HEK293 (cell line): ENCODE data around the gene CNGA2.

Experiments used
- CTCF ChIA-PET: fragments of 350-600 bp; formaldehyde crosslinking; extraction: SDS; loops from one replicate; lab custom pipeline; 2021; ENCODE audit warnings: antibody characterized with exemption; lab: Yijun Ruan, JAX
- POLR2A ChIA-PET: fragments of 300-600 bp; formaldehyde crosslinking; extraction: SDS; loops from one replicate; lab custom pipeline; 2020; ENCODE audit warnings: antibody characterized with exemption, inconsistent platforms; lab: Yijun Ruan, JAX
- H3K27ac ChIP-seq: fragments of 200-500 bp; sonication (Bioruptor generic); 2 replicates; pipeline ENCODE4 v1.5.1; 2014; ENCODE audit warnings: low read depth, low read length, control low read depth, inconsistent platforms; ENCODE audit errors: extremely low read depth
- H3K36me3 ChIP-seq, 2 experiments: fragments of 200-500 bp in 1 of 2; sonication (Bioruptor generic) in 1 of 2; 1 replicate in 1 of 2; 2 replicates in 1 of 2; pipeline ENCODE4 v1.5.1; 2014 to 2017; ENCODE audit warnings: inconsistent platforms in 2 of 2, low read length in 2 of 2; ENCODE audit not compliant: control insufficient read depth in 2 of 2, insufficient read depth in 1 of 2
- H3K4me1 ChIP-seq: fragments of 200-500 bp; sonication (Bioruptor generic); 2 replicates; pipeline ENCODE4 v1.5.1; 2014; ENCODE audit warnings: mild to moderate bottlenecking, low read length, inconsistent platforms; ENCODE audit not compliant: control insufficient read depth, insufficient read depth
- H3K4me3 ChIP-seq: 2 replicates; pipeline ENCODE4 v1.5.1; 2011; ENCODE audit warnings: low read depth, mild to moderate bottlenecking, control low read depth, low read length, moderate library complexity
- H3K9me3 ChIP-seq: fragments of 200-500 bp; sonication (Bioruptor generic); 2 replicates; pipeline ENCODE4 v1.5.1; 2014; ENCODE audit warnings: low read depth, low read length, inconsistent platforms; ENCODE audit not compliant: control insufficient read depth, insufficient read depth
- KLF8 ChIP-seq: fragments of 450-650 bp; formaldehyde crosslinking; IDR thresholded peaks from 2 replicates; pipeline ENCODE4 v1.5.1; 2016; ENCODE audit warnings: missing biosample characterization, missing genetic modification characterization
- MEIS1 ChIP-seq: sonication (generic); formaldehyde crosslinking; IDR thresholded peaks from 2 replicates; pipeline ENCODE4 v1.8.1; 2022; ENCODE audit warnings: missing genetic modification reagents, mild to moderate bottlenecking, borderline replicate concordance
- MZF1 ChIP-seq: fragments of 450-650 bp; formaldehyde crosslinking; IDR thresholded peaks from 2 replicates; pipeline ENCODE4 v1.5.1; 2017; ENCODE audit warnings: missing biosample characterization, missing genetic modification characterization, borderline replicate concordance
- PRDM2 ChIP-seq: fragments of 450-650 bp; formaldehyde crosslinking; IDR thresholded peaks from 2 replicates; pipeline ENCODE4 v1.5.1; 2016; ENCODE audit warnings: missing biosample characterization, missing genetic modification characterization, borderline replicate concordance
- SETDB1 ChIP-seq: IDR thresholded peaks from one replicate; pipeline ENCODE4 v1.6.1; 2017; ENCODE audit warnings: mild to moderate bottlenecking, low read length, moderate library complexity, mixed read lengths; ENCODE audit not compliant: insufficient read length
- ZFHX2 ChIP-seq: fragments of 450-650 bp; formaldehyde crosslinking; conservative IDR thresholded peaks from 2 replicates; pipeline ENCODE4 v1.5.1; 2016; ENCODE audit warnings: missing biosample characterization, missing genetic modification characterization
- ZFP69B ChIP-seq: fragments of 450-650 bp; formaldehyde crosslinking; IDR thresholded peaks from 2 replicates; pipeline ENCODE4 v1.5.1; 2016; ENCODE audit warnings: missing biosample characterization, missing genetic modification characterization
- ZNF133 ChIP-seq: fragments of 450-650 bp; formaldehyde crosslinking; IDR thresholded peaks from 2 replicates; pipeline ENCODE4 v1.5.1; 2016; ENCODE audit warnings: missing biosample characterization, missing genetic modification characterization
- ZNF155 ChIP-seq: fragments of 450-650 bp; formaldehyde crosslinking; IDR thresholded peaks from 2 replicates; pipeline ENCODE4 v1.5.1; 2016; ENCODE audit warnings: missing biosample characterization, missing genetic modification characterization
- ZNF169 ChIP-seq: fragments of 450-650 bp; formaldehyde crosslinking; IDR thresholded peaks from 2 replicates; pipeline ENCODE4 v1.5.1; 2016; ENCODE audit warnings: missing biosample characterization, missing genetic modification characterization
- ZNF174 ChIP-seq: fragments of 450-650 bp; formaldehyde crosslinking; IDR thresholded peaks from 2 replicates; pipeline ENCODE4 v1.5.0; 2017; ENCODE audit warnings: missing biosample characterization, mild to moderate bottlenecking, missing genetic modification characterization
- ZNF214 ChIP-seq: fragments of 450-650 bp; formaldehyde crosslinking; IDR thresholded peaks from 2 replicates; pipeline ENCODE4 v1.5.1; 2017; ENCODE audit warnings: missing biosample characterization, mild to moderate bottlenecking, missing genetic modification characterization, borderline replicate concordance
- ZNF248 ChIP-seq: fragments of 450-650 bp; formaldehyde crosslinking; IDR thresholded peaks from 2 replicates; pipeline ENCODE4 v1.5.1; 2017; ENCODE audit warnings: missing biosample characterization, missing genetic modification characterization
- ZNF335 ChIP-seq: fragments of 450-650 bp; formaldehyde crosslinking; conservative IDR thresholded peaks from 2 replicates; pipeline ENCODE4 v1.5.1; 2016; ENCODE audit warnings: missing biosample characterization, missing genetic modification characterization
- ZNF354C ChIP-seq: fragments of 450-650 bp; formaldehyde crosslinking; IDR thresholded peaks from 2 replicates; pipeline ENCODE4 v1.5.1; 2016; ENCODE audit warnings: missing biosample characterization, missing genetic modification characterization, low read depth, borderline replicate concordance
- ZNF544 ChIP-seq: fragments of 450-650 bp; formaldehyde crosslinking; IDR thresholded peaks from 2 replicates; pipeline ENCODE4 v1.5.0; 2017; ENCODE audit warnings: missing biosample characterization, missing genetic modification characterization
- ZNF548 ChIP-seq: fragments of 450-650 bp; formaldehyde crosslinking; IDR thresholded peaks from 2 replicates; pipeline ENCODE4 v1.5.1; 2016; ENCODE audit warnings: missing biosample characterization, missing genetic modification characterization
- ZNF558 ChIP-seq: fragments of 450-650 bp; formaldehyde crosslinking; IDR thresholded peaks from 2 replicates; pipeline ENCODE4 v1.5.1; 2016; ENCODE audit warnings: missing biosample characterization, missing genetic modification characterization
- ZNF623 ChIP-seq: fragments of 450-650 bp; formaldehyde crosslinking; IDR thresholded peaks from 2 replicates; pipeline ENCODE4 v1.5.1; 2016; ENCODE audit warnings: missing biosample characterization, missing genetic modification characterization
- ZNF626 ChIP-seq: fragments of 450-650 bp; sonication (Bioruptor Pico); formaldehyde crosslinking; IDR thresholded peaks from 2 replicates; pipeline ENCODE4 v1.5.1; 2018; ENCODE audit warnings: missing biosample characterization, missing genetic modification characterization, inconsistent platforms
- ZNF658 ChIP-seq: fragments of 450-650 bp; formaldehyde crosslinking; IDR thresholded peaks from 2 replicates; pipeline ENCODE4; 2016; ENCODE audit warnings: missing biosample characterization, missing genetic modification characterization
- ZNF76 ChIP-seq: fragments of 450-650 bp; formaldehyde crosslinking; IDR thresholded peaks from 2 replicates; pipeline ENCODE4; 2016; ENCODE audit warnings: low read depth, missing biosample characterization, missing genetic modification characterization, borderline replicate concordance
- ZNF791 ChIP-seq: fragments of 450-650 bp; formaldehyde crosslinking; IDR thresholded peaks from 2 replicates; pipeline ENCODE4 v1.5.1; 2016; ENCODE audit warnings: missing biosample characterization, missing genetic modification characterization
- ZNF843 ChIP-seq: fragments of 450-650 bp; formaldehyde crosslinking; IDR thresholded peaks from 2 replicates; pipeline ENCODE4 v1.5.1; 2016; ENCODE audit warnings: missing biosample characterization, missing genetic modification characterization
- TF ChIP-seq, protein P1 (sequence below): fragments of 450-650 bp; formaldehyde crosslinking; IDR thresholded peaks from 2 replicates; pipeline ENCODE4 v1.5.1; 2016; ENCODE audit warnings: missing biosample characterization, missing genetic modification characterization

CNGA2 gene

GRCh38 chrX:151701071-151701470 is 33.5 kb upstream of the CNGA2 start:
- Histone ChIP-seq H3K9me3 (no peaks in the 10 kb centered on the region), H3K4me1 (no peaks in the 10 kb centered on the region), H3K4me3 (no peak overlapping the region), H3K36me3 (no peaks in the 10 kb centered on the region), H3K27ac (no peak overlapping the region)
- TF ChIP-seq ZNF558 (tag by site-specific recombination) (no peak), KLF8 (no peak), ZNF169 (tag by site-specific recombination) (no peak), PRDM2 (no peak)
- ChIA-PET POLR2A (no interaction called here), CTCF (no interaction called here)

DNA sequence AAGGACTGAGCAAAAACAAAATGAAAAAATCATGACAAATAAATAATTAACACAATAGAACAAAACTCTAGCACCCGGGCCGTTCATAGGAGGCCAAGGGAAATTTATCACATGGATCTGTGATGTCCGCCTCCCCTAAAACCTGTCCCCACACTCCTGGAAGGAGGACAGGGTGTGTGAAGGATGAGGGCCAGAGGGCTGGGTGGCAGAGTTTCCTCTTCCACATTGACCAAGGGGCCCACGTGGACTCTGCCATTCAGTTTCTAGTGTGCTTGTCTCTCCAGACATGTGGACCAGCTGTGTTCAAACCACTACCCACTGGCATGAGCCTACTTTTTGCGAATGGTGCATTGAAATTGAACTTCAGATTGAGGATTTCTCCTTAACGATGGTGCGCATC is 33.0 kb upstream of the CNGA2 start:
- H3K27ac ChIP-seq, result no peak overlapping the region
- TF ChIP-seq ZFHX2 (tag by site-specific recombination) (no peak), ZNF335 (no peak), ZNF658 (tag by site-specific recombination) (no peak), ZNF626 (tag by site-specific recombination) (no peak), MZF1 (tag by site-specific recombination) (no peak), ZNF76 (no peak), ZFP69B (tag by site-specific recombination) (no peak), ZNF155 (tag by site-specific recombination) (no peak), ZNF174 (tag by site-specific recombination) (no peak), ZNF133 (tag by site-specific recombination) (no peak), ZNF623 (no peak), ZNF544 (tag by site-specific recombination) (no peak), MEIS1 (no peak), SETDB1 (no peak), ZNF843 (no peak)
- TF ChIP-seq, all 188 proteins: peak for 0
- CTCF ChIA-PET, result no interaction called here
- no peaks in the 10 kb centered on the region for H3K4me1 ChIP-seq
- H3K36me3 ChIP-seq, result no peaks in the 10 kb centered on the region
- H3K4me3 ChIP-seq, result no peak overlapping the region
- no peaks in the 10 kb centered on the region for H3K9me3 ChIP-seq
- POLR2A ChIA-PET, result no interaction called here

- H3K4me1 ChIP-seq, result no peaks in the 10 kb centered on the region
- H3K4me3 ChIP-seq, result no peak overlapping the region
- no peaks in the 10 kb centered on the region for H3K9me3 ChIP-seq
- POLR2A ChIA-PET, result no interaction called here
- H3K27ac ChIP-seq, result no peak overlapping the region
- CTCF ChIA-PET, result no interaction called here
- H3K36me3 ChIP-seq, result no peaks in the 10 kb centered on the region
- TF ChIP-seq ZNF354C (no peak), ZNF248 (tag by site-specific recombination) (no peak), ZNF214 (tag by site-specific recombination) (no peak), ZNF76 (no peak), ZNF791 (tag by site-specific recombination) (no peak), ZNF544 (tag by site-specific recombination) (no peak), ZNF548 (no peak)
- TF ChIP-seq, protein P1, sequence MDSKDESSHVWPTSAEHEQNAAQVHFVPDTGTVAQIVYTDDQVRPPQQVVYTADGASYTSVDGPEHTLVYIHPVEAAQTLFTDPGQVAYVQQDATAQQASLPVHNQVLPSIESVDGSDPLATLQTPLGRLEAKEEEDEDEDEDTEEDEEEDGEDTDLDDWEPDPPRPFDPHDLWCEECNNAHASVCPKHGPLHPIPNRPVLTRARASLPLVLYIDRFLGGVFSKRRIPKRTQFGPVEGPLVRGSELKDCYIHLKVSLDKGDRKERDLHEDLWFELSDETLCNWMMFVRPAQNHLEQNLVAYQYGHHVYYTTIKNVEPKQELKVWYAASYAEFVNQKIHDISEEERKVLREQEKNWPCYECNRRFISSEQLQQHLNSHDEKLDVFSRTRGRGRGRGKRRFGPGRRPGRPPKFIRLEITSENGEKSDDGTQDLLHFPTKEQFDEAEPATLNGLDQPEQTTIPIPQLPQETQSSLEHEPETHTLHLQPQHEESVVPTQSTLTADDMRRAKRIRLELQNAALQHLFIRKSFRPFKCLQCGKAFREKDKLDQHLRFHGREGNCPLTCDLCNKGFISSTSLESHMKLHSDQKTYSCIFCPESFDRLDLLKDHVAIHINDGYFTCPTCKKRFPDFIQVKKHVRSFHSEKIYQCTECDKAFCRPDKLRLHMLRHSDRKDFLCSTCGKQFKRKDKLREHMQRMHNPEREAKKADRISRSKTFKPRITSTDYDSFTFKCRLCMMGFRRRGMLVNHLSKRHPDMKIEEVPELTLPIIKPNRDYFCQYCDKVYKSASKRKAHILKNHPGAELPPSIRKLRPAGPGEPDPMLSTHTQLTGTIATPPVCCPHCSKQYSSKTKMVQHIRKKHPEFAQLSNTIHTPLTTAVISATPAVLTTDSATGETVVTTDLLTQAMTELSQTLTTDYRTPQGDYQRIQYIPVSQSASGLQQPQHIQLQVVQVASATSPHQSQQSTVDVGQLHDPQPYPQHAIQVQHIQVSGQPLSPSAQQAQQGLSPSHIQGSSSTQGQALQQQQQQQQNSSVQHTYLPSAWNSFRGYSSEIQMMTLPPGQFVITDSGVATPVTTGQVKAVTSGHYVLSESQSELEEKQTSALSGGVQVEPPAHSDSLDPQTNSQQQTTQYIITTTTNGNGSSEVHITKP, result no peak
Observed at GRCh38 chrX:151702026-151702714, 32.4 kb upstream of the CNGA2 start.
